GM19463 (cell line): ENCODE data around the gene ALDH3B1.
A peak's percentile ranks its signal among the peaks of the same experiment; 100 is the strongest.

Experiments used
- ATAC-seq: cut with Tn5 transposase; IDR thresholded peaks from one replicate; pipeline ENCODE4 v1.9.1; 2021; ENCODE audit warnings: mild to moderate bottlenecking, moderate library complexity; ENCODE audit not compliant: unreplicated experiment

Gene ALDH3B1

DNA sequence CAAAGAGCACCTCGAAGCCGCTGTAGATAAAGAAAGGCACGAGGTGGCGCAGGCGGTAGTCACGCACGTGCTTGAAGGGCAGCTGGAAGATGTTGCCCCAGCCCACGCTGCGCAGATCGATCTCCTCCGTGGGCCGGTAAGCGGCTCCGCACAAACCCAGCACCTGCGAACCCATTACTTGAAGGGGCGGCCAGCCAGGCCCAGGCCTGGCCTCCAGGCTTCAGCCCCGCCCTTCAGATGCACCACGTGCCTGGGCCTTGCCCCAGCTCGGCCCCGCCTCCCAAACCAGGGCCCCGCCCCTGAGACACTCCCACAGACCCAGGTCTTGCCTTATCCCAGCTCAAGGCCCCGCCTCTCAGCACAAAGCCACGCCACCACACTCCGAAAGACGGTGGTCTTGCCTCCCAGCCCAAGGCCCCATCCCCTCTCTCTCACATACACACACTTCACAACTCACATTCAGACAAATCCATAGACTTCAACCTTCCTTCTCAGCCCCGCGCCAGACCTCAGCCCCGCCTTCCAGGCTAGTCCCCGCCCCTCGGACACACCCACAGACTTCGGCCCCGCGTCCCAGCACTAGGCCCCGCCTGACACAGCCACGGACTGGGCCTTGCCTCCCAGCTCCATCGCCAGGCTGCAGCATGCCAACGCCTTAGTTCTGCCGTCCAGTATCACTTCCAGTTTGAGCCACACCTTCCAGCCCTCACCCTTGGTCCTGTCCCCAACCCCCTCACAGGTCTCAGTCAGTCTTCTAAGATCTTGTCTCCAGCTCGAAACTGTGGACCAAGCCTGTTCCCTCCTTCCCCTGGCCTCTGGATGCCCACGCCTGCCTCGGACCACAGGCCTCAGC is 13.3 kb upstream of the ALDH3B1 start:
- no peak for ATAC-seq

DNA sequence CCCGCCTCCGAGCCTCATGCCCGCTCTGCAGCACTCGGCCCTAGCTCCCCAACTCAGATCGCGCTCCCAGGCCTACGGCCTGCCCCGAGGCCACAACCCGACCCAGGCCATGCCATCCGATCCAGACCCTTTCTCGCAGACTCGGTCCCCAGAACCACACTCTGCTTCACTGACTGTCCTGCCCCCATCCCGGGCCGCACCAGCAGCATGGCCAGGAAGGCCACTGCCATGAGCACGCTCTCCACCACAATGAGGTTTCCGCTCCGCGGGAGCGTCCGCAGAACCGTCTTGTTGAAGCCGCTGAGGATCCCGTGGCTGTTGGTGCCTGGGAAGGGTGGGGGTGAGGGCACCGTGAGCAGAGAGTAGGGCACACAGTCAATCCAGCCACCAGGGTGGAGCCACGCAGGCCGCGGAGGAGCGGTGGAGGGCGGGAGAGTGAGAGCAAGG is 12.6 kb upstream of the ALDH3B1 start:
- ATAC-seq: no peak

DNA sequence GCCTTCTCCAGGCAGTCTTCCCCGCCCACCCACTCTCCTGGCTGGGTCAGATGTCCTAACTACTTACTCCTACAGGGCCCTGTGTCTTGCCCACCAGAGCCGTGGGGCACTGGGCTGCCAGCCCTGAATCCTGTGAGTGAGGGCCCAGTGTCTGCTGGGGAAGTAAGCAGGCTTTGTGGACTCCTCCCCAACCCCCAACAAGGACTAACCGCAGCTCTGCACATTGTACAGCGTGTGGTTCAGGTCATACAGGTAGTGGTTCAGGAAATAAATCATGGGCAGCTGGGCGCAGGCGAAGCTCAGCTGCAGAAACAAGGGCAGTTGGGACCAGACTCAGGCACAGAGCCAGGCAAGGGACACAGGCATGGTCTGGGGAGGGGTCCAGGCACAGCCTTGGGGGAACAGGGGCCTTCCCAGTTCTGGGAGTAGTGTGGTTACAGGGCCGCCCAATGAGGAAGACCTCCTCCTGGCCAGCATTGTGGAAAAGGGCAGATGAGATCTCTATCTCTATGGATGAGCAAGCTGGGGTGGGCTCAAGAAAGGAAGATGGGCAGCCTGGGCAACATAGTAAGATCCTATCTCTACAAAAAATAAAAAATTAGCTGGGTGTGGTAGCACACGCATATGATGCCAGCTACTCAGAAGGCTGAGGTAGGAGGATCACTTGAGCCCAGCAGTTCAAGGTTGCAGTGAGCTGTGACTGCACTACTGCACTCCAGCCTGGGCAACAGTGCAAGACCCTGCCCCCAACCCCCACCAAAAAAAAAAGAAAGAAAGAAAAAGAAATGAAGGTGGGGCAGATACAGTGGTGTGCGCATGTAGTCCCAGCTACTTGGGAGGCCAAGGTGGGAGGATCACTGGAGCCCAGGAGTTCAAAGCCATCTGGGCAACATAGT is 11.7 kb upstream of the ALDH3B1 start:
- ATAC-seq: no peak

DNA sequence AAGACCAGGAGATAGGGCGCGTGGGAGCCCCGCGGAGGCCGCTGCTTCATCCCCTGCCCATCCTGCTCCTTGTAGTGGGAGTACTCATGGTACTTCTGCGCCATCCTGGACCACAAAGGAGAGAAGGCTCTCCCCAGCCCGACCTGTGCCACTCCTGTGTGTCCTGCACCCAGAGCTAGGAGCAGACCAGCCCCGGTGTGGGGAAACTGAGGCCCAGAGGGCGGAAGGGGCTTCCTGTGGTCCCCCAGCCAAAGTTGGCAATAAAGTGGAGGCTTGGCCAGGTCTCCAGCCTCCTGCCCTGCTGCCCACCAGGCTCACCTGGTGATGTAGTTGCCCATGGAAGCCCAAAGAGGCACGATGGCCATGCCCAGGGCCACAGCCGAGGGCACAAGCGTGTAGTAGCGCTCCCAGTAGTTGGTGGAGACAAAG is 10.9 kb upstream of the ALDH3B1 start:
- no peak for ATAC-seq

DNA sequence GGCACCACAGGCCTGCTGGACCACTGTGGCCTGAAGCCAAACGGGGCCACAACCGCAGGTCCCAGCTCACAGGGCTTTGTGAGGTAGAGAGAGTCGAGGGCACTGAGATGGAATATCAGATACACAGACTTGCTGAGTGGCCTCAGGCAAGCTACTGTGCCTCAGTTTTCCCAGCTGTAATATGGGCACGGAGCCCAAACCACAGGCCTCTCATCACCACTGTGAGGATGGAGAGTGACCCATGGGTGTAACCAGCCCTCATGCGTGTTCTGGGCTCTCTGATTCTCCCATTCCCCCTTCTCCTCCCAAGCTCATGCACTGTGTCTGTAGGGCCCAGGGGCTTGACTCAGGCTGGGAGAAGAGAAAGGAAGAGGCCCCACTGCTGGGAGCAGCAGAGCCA is 10.4 kb upstream of the ALDH3B1 start:
- no peak for ATAC-seq

DNA sequence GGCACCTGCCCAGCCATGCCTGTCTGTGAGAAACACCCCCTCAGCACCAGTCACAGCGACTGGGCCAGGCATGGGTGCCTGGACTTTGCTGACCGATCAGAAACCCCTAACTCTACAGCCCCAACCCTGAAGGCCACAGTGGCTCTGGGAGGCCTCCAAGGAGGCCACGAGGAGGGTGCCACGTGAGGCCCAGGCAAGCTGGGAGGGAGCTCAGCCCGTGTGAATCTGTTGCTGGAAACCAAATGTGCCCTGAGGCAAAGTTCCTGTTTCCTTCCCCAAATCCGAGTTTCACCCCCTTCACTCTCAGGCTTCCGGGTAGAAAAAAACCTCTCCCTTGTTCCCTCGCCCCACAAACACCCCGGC is 7.6 kb upstream of the ALDH3B1 start:
- peak; percentile 9 for ATAC-seq

DNA sequence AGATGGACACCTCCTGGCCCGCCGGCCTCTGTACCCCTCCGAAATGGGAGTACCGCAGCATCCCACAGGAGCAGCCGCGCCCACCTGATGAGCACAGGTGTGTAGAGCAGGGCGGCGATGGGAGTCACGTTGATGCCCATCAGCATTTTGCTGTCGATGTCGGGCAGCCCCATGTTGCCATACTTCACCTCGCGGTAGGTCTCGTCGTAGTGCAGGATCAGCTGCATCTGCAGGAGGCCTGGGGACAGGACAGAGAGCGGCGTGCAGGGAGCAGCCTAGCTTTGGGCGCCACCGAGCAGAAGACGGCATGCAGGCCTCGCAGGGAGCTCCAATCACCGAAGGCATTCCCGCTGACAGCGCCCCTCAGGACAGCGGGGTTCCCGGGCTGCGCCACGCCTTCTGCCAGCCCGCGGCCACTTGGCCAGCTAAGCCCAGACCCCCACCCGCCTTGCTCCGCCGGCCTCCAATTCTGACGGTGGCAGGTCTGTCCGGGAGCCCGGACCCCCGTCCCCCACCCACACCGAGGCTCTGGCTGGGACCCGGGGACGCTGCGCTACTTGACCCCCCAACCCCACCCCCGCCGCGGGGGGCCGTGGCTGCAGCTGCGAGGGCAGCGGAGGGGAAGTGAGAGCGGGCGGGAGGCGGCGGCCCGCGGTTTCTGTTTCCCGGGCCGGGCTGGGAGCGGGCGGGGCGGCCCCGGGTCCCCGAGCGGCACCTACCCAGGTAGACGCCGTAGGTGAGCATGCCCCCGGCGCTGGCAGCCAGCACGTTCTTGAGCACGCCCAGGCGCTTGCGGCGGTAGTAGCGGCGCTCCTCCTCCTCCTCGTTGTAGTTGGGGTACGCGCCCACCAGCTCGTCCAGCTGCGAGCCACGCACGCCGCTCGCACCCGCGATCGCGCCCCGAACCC is 6.9 kb upstream of the ALDH3B1 start:
- ATAC-seq: peak; percentile 43

DNA sequence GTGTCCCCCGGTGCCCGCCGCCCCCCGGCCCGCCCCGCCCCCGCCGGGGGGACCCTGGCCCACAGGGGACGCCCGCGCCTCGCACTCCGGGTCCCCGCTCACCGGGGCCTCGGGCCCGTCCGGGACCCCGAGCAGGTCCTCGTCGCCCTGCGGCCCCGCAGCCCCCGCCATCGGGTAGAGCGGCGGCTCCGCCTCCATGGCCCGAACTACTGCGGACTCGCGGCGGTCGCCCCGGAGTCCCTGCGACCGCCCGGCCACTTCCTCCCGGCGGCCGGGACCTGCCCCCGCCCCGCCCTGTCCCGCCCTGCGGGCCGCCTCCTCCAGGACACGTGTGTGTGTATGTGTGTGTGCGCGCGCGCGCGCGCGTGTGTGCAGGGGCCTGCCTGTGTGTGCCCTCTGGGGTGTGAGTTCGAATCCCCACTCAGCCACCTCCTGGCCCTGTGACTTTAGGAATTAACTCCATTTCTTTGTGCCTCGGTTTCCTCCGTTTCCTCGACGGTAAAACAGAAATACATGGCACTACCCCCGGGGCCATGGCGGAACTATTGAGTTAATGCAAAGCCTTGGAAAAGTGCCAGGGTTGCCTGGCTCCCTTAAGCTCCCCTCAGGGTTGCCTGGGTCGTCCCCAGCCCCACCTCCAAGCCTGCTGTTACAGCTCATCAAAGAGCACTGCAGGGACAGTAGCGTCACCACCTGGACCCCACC is 6.1 kb upstream of the ALDH3B1 start, which contains the start of gene UNC93B1:
Gene UNC93B1, minus strand, starts transcription at position 252 of the 705 bp plus-strand sequence. Its CDS starts 54 bp downstream, at position 198.
- peak; percentile 66 for ATAC-seq

DNA sequence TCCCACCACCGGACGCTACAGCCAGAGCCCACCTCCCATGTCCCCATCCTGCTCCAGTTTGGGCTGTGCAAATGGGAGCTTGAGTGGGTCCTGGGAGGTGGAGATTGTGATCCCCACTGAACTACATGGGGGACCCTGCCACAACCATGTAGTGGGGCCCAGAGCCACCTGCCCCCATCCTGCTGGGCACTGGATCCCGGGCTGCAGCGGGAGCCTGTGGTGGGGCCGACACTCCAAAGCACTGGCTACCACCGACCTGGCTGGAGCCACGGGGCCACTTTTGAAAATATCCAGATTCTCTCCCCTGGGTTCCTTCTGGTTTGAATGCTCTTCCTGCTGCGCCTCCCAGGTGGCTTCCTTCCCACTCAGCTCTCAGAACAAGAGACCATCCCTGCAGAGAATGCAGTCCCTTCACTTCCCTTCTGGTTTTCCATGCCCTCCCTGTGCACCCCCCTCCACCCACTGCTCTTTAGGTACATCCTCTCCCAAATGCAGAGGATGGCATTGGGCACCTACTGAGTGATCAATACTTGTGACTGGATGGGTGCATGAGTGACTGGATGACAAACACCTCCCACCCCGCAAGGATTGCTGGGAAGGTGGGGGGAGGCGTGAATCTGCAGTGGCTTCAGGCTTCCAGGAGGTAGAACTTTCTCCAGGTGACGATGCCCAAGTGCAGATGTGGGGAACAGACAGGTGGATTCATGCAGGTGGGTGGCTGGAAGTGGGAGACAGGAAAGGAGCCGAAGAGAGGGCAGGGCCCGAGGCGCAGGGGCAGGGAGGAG is 5.4 kb upstream of the ALDH3B1 start:
- ATAC-seq: no peak

DNA sequence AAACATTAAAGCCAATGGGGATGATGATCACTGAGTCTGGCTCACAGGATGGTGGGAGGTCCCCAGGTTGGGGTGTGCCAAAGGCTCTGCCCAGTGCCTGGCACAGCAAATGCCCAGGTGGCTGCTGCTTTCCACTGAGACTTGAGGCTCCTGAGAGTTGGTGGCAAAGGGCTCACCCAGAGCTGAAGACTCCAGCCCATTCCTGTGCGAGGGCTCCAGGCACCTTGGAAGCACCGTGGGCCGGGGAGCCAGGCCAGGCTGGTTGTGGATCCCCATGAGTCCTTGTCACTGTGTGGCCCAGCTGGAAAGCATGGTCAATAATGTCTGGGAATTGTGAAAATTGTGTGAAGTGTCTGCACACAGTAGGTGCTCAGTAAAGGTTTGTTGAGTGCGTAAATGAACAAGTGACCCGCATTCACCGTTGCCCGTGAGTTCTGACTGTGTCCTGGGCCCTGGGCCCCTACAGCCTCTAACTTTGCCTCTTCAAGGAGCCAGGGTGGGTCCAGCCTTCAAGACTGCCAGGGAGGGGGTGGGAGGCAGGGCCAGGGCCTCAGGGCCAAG is 3.4 kb upstream of the ALDH3B1 start:
- ATAC-seq: no peak

DNA sequence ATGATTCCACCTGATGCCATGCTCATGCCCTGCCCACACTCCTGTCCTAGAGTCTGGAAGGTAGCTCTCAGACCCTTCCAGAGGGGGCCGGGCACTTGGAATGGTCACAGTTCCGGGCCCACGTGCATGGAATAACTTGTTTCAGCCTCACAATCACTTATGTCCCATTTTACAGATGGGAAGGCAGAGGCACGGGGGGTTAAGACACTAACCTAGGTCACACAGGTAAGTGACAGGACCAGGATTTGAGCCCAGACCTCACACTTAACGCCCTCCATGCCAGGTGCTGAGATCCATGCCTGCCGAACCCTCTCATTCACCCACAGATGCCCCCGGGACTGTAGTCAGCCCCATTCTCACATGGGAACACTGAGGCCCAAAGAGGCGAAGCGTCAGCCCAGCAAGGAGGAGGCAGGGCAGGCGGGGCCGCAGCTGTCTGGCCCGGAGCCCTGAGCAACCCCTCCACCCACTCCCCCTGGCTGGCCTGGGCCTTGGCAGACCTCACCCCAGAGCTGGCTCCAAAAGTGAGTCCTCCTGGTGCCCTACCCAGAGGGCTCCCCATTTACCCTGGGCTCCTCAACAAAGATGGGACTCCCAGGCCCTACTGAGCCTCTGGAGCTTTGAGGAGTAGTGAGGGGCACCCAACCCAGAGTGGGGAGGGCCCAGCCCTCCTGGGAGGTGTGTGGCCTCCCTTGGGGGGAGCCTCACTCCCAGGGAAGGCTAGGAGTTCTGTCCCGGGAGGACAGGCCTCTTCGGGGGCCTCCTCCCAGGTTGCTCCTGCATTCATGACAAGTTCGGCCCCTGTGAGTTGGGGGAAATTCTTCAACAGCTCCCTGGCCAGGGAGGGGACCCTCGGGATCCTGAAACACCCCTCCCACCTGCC is 2.4 kb upstream of the ALDH3B1 start:
- ATAC-seq: no peak

DNA sequence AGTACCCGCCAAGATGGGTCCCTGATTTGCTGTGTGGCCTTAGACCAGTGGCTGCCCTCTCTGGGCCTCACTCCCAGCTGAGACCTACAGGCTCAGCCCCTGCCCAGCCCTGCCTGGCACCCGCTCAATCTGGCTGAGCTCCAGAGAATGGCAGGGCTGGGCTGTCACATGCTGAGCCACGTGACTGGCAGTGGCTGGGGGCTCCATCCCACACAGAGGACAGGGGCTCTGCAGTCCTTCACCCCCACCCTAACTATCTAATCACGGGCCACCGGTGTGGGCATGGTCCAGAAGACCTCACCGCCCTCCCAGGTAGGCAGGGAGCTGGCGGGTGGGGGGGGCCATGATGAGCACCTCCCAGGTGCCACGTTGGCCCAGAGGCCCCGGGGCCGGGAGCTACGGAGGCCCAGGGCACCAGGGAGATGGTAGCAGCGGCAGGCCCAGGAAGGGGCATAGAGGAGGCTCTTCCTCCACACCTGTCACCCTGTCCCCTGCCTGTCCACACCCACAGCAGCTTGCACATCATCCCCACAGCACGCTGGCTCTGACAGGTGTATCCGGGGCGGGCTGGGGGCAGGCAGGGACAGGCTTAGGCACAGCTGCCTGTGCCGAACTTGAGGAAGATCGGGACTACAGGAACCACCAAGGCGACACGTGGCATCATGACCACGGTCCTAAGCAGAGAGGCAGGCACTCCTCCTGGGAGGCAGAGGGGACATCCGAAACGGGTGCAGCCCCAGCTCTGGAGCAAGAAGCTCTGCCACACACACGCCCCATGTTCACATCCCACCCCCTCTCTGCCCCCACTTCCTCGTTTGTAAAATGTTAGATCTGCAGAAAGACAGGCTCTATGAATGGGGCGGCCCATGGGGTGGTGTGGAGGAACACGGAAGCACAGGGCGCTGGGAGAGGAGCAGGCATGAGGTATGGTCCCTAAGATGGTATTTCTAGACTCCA is 1.5 kb upstream of the ALDH3B1 start:
- ATAC-seq: no peak

DNA sequence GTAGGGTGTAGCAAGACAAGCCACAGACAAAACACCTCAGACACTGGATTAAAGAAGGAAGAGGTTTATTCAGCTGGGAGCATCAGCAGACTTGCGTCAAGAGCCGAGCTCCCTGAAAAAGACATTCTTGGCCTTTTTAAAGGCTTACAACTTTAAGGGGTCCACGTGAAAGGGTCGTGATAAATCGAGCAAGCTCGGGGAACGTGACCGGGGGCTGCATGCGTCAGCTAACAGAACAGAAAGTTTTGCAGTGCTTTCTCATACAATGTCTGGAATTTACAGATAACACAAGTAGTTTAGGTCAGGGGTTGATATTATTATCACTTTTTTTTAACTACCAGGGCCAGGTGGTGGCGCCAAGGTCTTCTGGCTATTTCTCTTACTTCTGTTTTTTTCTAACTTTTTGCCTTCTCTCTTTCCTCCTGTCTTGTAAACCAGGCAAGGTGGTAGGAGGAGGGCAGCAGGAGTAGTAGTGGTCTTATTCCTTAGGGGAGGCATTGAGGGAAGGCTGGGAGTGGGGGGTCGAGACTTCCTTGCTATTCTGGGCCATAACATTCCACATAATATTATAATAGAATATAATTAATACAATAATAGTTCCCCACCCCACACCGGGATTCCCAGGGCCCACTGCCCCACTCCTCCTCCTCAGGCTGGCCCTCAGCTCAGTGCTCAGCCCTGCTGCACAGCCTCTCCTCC is 587 bp upstream of the ALDH3B1 start:
- ATAC-seq: no peak

DNA sequence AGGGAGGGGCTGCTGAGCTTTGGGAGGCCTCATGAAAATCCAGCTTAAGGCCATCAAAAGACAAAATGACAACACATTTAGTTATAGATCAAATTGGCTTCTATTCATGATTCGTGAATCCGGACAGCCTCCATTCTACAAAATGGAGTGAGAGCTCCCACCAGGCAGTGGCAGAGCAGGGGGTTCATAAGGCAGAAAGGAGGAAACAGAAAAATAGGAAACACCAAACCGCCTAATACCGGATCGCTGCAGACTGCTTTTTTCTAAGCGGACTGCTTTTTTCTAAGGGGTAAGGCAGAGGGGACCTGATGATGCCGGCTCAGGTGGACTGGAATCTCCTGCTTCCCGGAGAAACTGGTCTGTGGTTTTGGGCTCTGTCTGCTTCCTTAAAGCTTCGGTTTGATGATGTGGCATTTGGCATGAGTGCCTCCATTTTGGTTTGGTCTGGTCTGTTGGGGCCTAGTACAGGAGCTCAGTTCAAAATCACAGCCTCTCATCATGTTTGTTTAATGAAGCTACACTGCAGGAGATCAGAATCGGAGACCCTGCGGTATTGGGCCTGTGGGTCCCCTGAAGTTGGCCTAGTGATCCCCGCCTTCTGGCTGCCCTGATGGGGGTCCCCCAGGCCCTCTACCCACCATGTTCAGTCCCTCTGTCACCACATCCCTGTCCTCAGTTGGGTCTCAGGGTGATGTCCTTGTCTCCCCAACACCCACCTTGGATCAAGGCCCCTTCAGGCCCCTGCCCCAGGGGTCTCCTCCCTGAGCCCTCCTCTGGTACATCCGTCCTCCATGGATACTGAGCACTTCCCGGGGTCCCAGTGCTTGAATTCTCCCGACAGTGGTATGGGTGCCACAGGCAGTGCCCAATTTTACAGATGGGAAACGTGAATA is 1.2 kb downstream of the ALDH3B1 start:
- no peak for ATAC-seq
